Fibroblast of lung (primary cell): ENCODE results near the gene ADPGK.

Experiments
- EZH2 ChIP-seq: IDR thresholded peaks from 2 replicates; pipeline ENCODE4 v1.5.1; 2012; ENCODE audit warnings: low read length, control low read depth, mild to moderate bottlenecking; ENCODE audit errors: missing control alignments
- TF ChIP-seq, protein P1 (sequence below), 2 donors: IDR thresholded peaks in 1 of 2; conservative IDR thresholded peaks in 1 of 2; 1 replicate in 1 of 2; 2 replicates in 1 of 2; pipeline ENCODE4 v1.5.1; 2011 to 2012; ENCODE audit warnings: low read length in 2 of 2, control low read depth in 1 of 2, inconsistent platforms in 1 of 2, low read depth in 1 of 2, mild to moderate bottlenecking in 1 of 2

- TF ChIP-seq, protein P1, sequence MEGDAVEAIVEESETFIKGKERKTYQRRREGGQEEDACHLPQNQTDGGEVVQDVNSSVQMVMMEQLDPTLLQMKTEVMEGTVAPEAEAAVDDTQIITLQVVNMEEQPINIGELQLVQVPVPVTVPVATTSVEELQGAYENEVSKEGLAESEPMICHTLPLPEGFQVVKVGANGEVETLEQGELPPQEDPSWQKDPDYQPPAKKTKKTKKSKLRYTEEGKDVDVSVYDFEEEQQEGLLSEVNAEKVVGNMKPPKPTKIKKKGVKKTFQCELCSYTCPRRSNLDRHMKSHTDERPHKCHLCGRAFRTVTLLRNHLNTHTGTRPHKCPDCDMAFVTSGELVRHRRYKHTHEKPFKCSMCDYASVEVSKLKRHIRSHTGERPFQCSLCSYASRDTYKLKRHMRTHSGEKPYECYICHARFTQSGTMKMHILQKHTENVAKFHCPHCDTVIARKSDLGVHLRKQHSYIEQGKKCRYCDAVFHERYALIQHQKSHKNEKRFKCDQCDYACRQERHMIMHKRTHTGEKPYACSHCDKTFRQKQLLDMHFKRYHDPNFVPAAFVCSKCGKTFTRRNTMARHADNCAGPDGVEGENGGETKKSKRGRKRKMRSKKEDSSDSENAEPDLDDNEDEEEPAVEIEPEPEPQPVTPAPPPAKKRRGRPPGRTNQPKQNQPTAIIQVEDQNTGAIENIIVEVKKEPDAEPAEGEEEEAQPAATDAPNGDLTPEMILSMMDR (conservative IDR thresholded peaks at IDR 0.05 in 1 of 2, IDR thresholded peaks at IDR 0.05 in 1 of 2; ENCODE audit: low read depth in 1 of 2, low read length in 2 of 2): no peak
- TF ChIP-seq EZH2: no peak
These were observed 17.4 kb upstream of the ADPGK start for GRCh38 chr15:72800833-72801481.
